GM19395 (cell line): ENCODE measurements around the gene NKX1-2.

Experiments
- ATAC-seq: cut with Tn5 transposase; IDR thresholded peaks from one replicate; pipeline ENCODE4 v1.9.1; 2021; ENCODE audit warnings: mild to moderate bottlenecking, moderate library complexity; ENCODE audit not compliant: unreplicated experiment

The NKX1-2 gene

DNA sequence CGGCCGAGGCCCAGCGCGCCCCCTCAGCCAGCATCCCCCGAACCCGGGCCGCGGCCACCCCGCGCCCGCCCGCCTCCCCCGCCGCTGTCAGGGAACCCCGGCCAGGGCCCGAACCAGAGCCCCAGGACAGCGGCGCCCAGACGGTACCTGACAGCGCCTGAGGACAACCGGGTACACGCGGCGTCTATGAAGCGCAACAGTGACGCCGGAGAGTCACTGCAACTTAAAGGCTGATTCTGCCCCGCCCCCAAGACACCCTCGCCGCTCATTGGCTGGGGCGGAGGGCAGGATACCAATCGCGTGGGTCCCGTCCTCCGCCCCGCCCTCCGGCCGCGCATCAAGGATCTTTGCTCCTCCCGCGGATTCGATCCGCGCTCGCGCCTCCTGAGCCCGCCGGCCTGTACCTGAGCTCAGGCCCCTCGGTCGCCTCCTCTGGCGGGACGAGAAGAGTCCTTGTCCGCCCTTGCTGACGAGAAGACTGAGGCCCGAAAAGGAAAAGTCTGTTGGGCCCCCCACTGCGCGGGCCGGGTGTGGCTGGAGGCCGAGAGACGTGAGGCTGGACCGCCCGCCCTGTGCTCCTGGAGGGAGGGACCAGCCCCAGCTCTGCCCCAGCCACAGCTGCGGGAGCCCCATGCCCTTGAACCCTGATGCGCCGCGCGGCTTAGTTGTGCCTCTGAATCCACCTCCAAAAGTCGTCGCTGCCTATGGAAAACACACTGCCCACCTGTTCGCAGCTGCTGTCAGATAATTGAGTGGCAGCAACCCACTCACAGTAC lies 30.9 kb downstream of the NKX1-2 start, which contains the start of gene OAT:
TSS of gene OAT (minus strand) at position 198 of the 776 bp plus-strand sequence. CDS start 6,752 bp downstream, outside the sequence.
- peak; percentile 98 for ATAC-seq

DNA sequence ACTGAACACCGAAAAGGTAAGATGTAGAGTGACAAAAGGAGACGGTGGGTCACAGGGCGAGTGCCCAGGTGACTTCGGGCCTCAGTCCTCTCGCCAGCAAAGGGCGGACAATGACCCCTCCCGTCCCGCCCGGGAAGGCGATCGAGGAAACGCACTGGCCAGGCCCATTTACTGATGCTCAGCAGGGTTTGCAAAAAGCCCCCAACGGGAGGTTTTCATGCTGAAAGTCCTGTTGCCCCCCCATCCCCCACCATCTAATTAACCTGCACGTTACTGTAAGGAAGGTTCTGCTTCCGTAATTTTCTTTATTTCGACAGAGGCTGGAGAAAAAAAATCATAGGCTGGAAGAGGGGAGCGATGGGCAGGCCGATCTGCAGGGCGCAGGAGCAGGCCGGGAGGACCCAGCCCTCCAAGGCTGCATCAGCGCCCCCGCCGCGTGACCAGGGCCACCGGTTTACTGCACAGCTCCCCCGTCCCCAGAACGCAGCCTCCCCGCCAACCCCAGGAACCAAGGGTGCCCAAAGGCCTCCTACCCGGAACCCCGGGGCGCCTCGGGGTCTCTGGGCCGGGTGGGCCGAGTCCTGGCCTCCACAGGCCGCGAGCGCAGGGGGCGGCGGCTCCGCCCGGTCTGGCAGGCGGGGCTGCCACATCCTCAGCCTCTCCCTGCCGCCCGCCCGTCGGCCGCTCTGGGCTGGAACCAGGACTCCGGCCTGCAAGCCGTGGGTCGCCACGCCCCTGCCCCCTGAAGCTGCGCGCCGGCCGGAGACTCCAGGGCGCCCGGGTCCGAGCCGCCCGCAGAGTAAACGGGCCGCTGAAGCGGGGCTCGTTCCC lies 31.7 kb downstream of the NKX1-2 start:
- ATAC-seq = peak; percentile 36

DNA sequence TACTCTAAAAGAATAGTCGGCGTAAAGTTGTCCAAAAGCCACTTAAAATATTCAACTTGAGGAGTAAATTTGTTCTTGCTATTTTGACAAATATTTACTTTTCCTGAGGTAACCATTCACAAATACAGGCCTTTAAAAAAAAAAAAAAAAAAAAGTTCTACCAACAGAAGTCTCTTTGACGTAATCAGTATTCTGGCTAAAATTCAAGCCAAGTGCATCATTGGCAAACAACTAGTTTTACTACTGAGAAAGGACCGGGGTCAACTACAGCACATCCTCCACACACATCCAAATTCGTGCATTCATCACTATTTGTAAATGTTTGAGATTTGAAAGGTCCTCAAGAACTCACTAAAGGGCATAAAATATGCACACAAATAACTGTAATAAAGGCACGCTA lies 33.1 kb downstream of the NKX1-2 start:
- no peak for ATAC-seq

DNA sequence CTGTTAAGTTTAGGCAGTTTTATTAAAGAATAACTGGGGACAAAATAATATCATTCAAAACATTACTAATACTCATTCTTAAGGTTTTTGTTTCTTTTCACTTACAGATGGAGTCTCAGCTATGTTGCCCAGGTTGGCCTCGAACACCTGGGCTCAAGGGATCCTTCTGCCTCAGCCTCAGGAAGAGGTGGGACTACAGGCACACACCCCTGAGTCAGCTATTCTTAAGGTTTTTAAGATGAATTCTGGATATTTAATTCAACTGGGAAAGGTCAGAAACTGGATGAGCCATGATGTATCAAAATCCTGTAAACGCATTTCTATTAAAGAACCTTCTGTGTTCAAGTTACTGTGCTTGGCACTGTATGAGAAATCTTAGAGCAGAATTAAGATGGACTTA lies 34.6 kb downstream of the NKX1-2 start:
- ATAC-seq = no peak

DNA sequence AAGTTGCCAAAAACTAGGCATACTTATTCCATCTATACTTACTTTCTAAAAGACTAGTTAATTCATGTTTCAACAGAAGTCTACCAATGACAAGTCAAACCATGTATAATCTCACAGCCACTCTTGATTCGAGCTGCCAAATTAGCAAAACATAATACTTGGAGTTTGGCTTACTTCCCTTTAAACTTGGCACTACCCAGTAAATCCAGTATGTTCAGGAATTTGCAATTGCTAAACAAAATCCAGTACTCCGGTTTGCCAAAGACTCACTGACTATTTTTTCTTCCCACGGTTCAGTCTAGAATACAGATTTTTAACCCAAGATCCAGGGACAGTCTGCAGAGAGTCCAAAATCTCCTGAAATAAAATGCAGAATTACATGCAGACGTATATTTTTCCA lies 35.8 kb downstream of the NKX1-2 start:
- no peak for ATAC-seq

DNA sequence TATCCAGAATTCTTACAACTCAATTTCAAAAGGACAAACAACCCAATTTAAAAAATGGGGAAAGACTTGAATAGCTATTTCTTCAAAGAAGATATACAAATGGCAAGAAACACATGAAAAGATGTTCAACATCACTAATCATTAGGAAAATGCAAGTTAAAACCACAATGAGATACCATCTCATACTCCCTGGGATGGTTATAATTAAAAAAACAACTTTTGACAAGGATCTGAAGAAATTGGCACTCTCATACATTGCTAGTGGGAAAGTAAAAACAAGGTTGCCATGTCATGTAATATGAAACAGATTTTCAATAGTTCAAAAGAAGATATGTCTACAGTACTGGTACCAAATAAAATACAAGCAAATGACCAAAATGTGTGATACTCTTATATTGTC lies 40.1 kb downstream of the NKX1-2 start:
- no peak for ATAC-seq

DNA sequence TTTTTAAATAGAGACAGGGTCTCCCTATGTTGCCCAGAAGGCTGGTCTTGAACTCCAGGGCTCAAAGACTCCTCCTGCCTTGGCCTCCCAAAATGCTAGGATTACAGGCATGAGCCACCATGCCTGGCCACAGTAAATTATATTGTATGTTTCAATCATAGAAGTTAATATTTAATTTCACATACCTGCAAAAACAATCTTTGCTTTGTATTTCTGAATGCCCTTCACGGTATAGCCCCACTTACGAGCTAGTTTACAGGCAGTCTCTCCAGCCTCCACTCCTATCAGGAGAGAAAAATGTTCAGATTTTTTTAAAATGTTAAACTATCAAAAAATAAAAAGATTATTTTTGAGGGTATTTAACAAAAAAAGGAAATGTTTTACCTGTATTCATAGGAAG lies 41.5 kb downstream of the NKX1-2 start:
- ATAC-seq = no peak

DNA sequence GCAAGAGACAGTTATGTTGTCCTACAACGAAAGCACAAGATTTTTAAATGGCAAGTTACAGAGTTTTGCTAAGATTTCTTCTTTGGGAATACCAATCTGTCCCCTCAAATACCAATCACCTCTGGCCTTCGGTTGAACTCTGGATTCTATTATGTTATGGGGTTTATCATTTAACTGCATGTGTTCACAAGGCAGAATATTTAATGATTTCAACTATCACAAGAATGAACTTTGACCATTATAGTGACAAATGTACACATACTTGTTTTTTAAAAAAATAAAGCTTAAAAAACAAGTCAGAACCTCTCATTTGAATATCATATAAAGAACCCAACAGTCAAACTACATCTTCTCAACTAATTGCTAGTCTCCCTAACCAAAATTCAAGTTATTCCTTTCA lies 42.4 kb downstream of the NKX1-2 start:
- ATAC-seq = no peak

DNA sequence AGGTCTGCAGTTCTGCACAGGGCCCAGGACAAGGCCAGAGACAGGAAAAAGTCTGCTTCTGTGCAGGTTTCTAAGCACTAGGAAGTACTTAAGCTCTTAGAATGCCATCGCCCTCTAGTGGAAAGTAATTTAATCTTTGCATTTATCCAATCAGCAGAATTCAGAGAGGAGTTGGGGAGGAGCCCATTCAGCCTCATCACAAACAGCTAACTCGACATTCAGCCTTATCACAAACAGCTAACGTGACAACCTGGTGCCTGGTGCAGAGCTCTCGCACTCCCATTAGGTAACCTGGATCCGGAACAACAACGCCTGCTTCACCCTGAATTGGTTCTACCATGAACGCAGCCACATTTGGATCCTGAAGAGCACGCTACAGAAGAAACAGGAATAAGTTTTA lies 46.3 kb downstream of the NKX1-2 start:
- peak; percentile 87 for ATAC-seq

DNA sequence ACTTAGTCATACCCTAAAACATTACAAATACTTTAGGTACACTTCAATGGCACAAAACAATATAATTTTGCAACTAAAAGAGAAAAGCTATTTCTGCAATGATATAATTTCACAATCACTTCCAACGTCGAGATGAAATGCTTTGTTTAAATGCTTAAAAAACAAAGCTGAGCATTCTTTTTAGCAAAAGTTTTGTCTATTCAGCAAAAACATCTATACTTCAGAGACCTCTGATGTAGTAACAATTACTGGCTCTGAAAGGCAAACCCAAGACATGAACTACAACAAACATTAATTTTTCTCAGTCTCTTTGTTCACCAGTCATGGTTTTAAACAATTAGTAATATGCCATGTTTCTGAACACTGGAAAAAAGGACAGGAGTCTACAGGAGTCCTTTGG lies 47.6 kb downstream of the NKX1-2 start:
- ATAC-seq = no peak

DNA sequence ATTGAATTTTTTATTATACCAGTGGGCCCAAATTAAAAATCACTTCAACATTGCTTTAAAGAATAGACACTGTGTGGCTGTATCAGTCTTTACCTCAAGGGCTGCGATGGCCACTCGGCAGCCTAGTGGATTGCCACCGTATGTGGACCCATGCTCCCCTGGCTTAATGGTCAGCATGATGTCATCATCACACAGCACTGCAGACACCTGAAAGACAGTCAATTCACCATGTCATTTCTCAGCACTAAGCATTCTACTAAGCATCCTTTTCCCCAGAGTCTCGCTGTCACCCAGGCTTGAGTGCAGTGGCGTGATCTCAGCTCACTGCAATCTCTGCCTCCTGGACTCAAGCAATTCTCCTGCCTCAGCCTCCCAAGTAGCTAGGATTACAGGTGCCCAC lies 48.2 kb downstream of the NKX1-2 start:
- no peak for ATAC-seq
